Stimulated activated CD8-positive, alpha-beta memory T cell treated with anti-CD3 and anti-CD28 coated beads, Interleukin-7, amount 100 ng/mL, for 4 hours (primary cell): ENCODE data around the gene ARAF.

Experiments
- DNase-seq, 2 donors: peaks; one replicate each; pipeline ENCODE4 v3.0.0-alpha.2; 2020; ENCODE audit warnings: low read depth in 2 of 2

Gene ARAF

GRCh38 chrX:47564438-47565085 lies 3.6 kb downstream of the ARAF start:
- no peak for DNase-seq

- no peak for DNase-seq
These were observed 5.8 kb downstream of the ARAF start for GRCh38 chrX:47566841-47567240.

GRCh38 chrX:47568656-47569295 lies 7.8 kb downstream of the ARAF start:
- no peak for DNase-seq

- DNase-seq, result no peak
These were observed 9.8 kb downstream of the ARAF start for GRCh38 chrX:47570794-47571193.

GRCh38 chrX:47571215-47571614 lies 10.2 kb downstream of the ARAF start:
- DNase-seq, result no peak

- no peak for DNase-seq
These were observed 10.9 kb downstream of the ARAF start for GRCh38 chrX:47571896-47572295.

GRCh38 chrX:47572773-47573340 lies 11.9 kb downstream of the ARAF start:
- no peak for DNase-seq

GRCh38 chrX:47573341-47574075 lies 12.5 kb downstream of the ARAF start:
- no peak for DNase-seq

GRCh38 chrX:47574076-47574546 lies 13.1 kb downstream of the ARAF start:
- DNase-seq, result no peak

- DNase-seq, result no peak
These were observed 13.7 kb downstream of the ARAF start for GRCh38 chrX:47574547-47575301.

- DNase-seq, result no peak
These were observed 15.3 kb downstream of the ARAF start for GRCh38 chrX:47576021-47576898.

- no peak for DNase-seq
These were observed 16.4 kb downstream of the ARAF start for GRCh38 chrX:47577424-47577823.

GRCh38 chrX:47577901-47578300 lies 16.9 kb downstream of the ARAF start:
- no peak for DNase-seq

- no peak for DNase-seq
These were observed 17.7 kb downstream of the ARAF start for GRCh38 chrX:47578692-47579091.

GRCh38 chrX:47579537-47579936 lies 18.5 kb downstream of the ARAF start:
- DNase-seq, result no peak

- DNase-seq, result peak; percentile 80 to 81
These were observed 21.0 kb downstream of the ARAF start, which contains the start of gene TIMP1 for GRCh38 chrX:47581731-47582647. TSS of gene TIMP1 (plus strand) at chrX:47582436. CDS start at chrX:47583416, 980 bp downstream.

- DNase-seq, result no peak
These were observed 22.3 kb downstream of the ARAF start for GRCh38 chrX:47583240-47583861.

GRCh38 chrX:47584714-47585113 lies 23.7 kb downstream of the ARAF start:
- DNase-seq, result no peak

- DNase-seq, result no peak
These were observed 24.3 kb downstream of the ARAF start for GRCh38 chrX:47585273-47585672.
